Adrenal gland (tissue), 5 donors: ENCODE measurements around the gene MBD2.

Experiments
- CTCF ChIP-seq, 6 experiments: fragments of 450-650 bp in 4 of 6; fragments of 200-600 bp in 2 of 6; sonication (generic) in 1 of 6; IDR thresholded peaks; 1 replicate in 5 of 6; 2 replicates in 1 of 6; pipeline versions ENCODE4 v1.5.1 to v1.8.0; 2016 to 2021; ENCODE audit warnings: antibody characterized with exemption in 6 of 6, mild to moderate bottlenecking in 2 of 6, moderate library complexity in 1 of 6
- POLR2A ChIP-seq, 2 donors: fragments of 450-650 bp; IDR thresholded peaks; one replicate each; pipeline ENCODE4 v1.6.1; 2017; ENCODE audit warnings: antibody characterized with exemption in 2 of 2, mild to moderate bottlenecking in 2 of 2, moderate library complexity in 1 of 2
- donor health status: DM: no; HTN: no; CAD: no.

DNA sequence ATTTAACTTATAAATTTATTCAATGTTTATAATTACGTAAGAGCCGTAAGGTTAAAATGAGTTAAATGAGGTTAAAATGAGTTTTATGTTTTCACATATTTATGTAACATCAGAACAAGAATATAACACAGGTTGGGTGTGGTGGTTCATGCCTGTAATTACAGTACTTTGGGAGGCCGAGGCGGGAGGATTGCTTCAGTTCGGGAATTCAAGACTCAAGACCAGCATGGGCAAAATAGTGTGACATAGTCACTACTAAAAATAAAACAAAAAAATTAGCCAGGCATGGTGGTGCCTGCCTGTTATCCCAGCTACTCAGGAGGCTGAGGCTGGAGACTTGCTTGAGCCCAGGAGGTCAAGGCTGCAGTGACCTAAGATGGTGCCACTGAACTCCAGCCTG, 9.3 kb upstream of the MBD2 start:
- no peak for TF ChIP-seq CTCF (IDR thresholded peaks at IDR 0.05)
- no peak for TF ChIP-seq POLR2A (IDR thresholded peaks at IDR 0.05)
